Neural cell (in vitro differentiated cells): ENCODE data around the gene HACD3. TPM values are rescaled to one million over a fixed set of nuclear protein-coding genes. Genes with fewer than 3 reads are reported as not detected.
A peak's percentile ranks its signal among the peaks of the same experiment; 100 is the strongest.

Source experiments
- H2AFZ ChIP-seq: fragments of 200-600, 300-800 bp; sonication (generic), shearing (Covaris generic); 2 replicates; pipeline ENCODE4 v1.6.0; 2014; ENCODE audit warnings: low read depth, mild to moderate bottlenecking, antibody characterized with exemption, low read length, moderate library complexity
- H3F3A ChIP-seq: fragments of 200-600 bp; shearing (Covaris generic); 2 replicates; pipeline ENCODE4 v1.6.1; 2016; ENCODE audit warnings: mild to moderate bottlenecking, moderate library complexity, mixed read lengths, antibody characterized with exemption, low read length; ENCODE audit not compliant: insufficient read depth, poor library complexity, severe bottlenecking
- H3K27ac ChIP-seq: fragments of 200-600, 300-800 bp; sonication (generic), shearing (Covaris generic); 2 replicates; pipeline ENCODE4 v1.5.1; 2014; ENCODE audit warnings: mild to moderate bottlenecking, low read length, moderate library complexity
- H3K27me3 ChIP-seq: fragments of 300-800, 200-600 bp; sonication (generic), shearing (Covaris generic); 2 replicates; pipeline ENCODE4 v1.6.0; 2014; ENCODE audit warnings: mild to moderate bottlenecking, low read depth, low read length, moderate library complexity; ENCODE audit not compliant: insufficient read depth
- H3K36me3 ChIP-seq: fragments of 300-800, 200-600 bp; sonication (generic), shearing (Covaris generic); 2 replicates; pipeline ENCODE4 v1.5.1; 2014; ENCODE audit warnings: mild to moderate bottlenecking, antibody characterized with exemption, low read length, moderate library complexity; ENCODE audit not compliant: insufficient read depth
- H3K4me2 ChIP-seq: fragments of 300-800, 200-600 bp; sonication (generic), shearing (Covaris generic); 2 replicates; pipeline ENCODE4 v1.6.0; 2014; ENCODE audit warnings: mild to moderate bottlenecking, low read length
- H3K4me3 ChIP-seq: fragments of 300-800, 200-600 bp; sonication (generic), shearing (Covaris generic); 2 replicates; pipeline ENCODE4 v1.5.1; 2014; ENCODE audit warnings: mild to moderate bottlenecking, low read length, moderate library complexity
- H3K79me2 ChIP-seq: fragments of 200-600 bp; shearing (Covaris generic); replicated peaks from 2 replicates; pipeline ENCODE4 v1.6.0; 2014; ENCODE audit warnings: mild to moderate bottlenecking, low read length, moderate library complexity; ENCODE audit not compliant: insufficient read depth
- H3K9ac ChIP-seq: fragments of 300-800, 200-600 bp; sonication (generic), shearing (Covaris generic); 2 replicates; pipeline ENCODE4 v1.6.1; 2016; ENCODE audit warnings: mild to moderate bottlenecking, low read length, mixed read lengths
- H3K9me2 ChIP-seq: fragments of 200-600 bp; shearing (Covaris generic); 2 replicates; pipeline ENCODE4 v1.6.1; 2016; ENCODE audit warnings: mild to moderate bottlenecking, low read length, mixed read lengths; ENCODE audit not compliant: insufficient read depth
- H3K9me3 ChIP-seq: fragments of 200-600, 300-800 bp; sonication (generic), shearing (Covaris generic); 2 replicates; pipeline ENCODE4 v1.6.1; 2016; ENCODE audit warnings: mild to moderate bottlenecking, mixed run types, low read length, moderate library complexity, mixed read lengths
- H4K20me1 ChIP-seq: fragments of 200-600 bp; shearing (Covaris generic); 2 replicates; pipeline ENCODE4 v1.6.1; 2016; ENCODE audit warnings: mild to moderate bottlenecking, mixed run types; ENCODE audit not compliant: insufficient read depth
- CTCF ChIP-seq: fragments of 450-650 bp; IDR thresholded peaks from 2 replicates; pipeline ENCODE4 v1.5.1; 2014; ENCODE audit warnings: antibody characterized with exemption, mild to moderate bottlenecking, moderate library complexity; ENCODE audit not compliant: poor library complexity, severe bottlenecking
- EP300 ChIP-seq: fragments of 450-650 bp; conservative IDR thresholded peaks from 2 replicates; pipeline ENCODE4 v1.6.1; 2014; ENCODE audit warnings: antibody characterized with exemption, mild to moderate bottlenecking, moderate library complexity; ENCODE audit not compliant: poor library complexity, severe bottlenecking
- EZH2 ChIP-seq: fragments of 200-600, 300-800 bp; shearing (Covaris generic), sonication (generic); IDR thresholded peaks from 2 replicates; pipeline ENCODE4 v1.6.1; 2014; ENCODE audit warnings: antibody characterized with exemption, low read length, borderline replicate concordance, mild to moderate bottlenecking; ENCODE audit not compliant: insufficient read depth, poor library complexity, severe bottlenecking
- MXI1 ChIP-seq: fragments of 450-650 bp; conservative IDR thresholded peaks from 2 replicates; pipeline ENCODE4 v1.6.1; 2014; ENCODE audit warnings: antibody characterized with exemption, mild to moderate bottlenecking; ENCODE audit not compliant: poor library complexity, severe bottlenecking
- POLR2AphosphoS5 ChIP-seq: IDR thresholded peaks from 2 replicates; pipeline ENCODE4 v1.6.1; 2012
- RAD21 ChIP-seq: fragments of 450-650 bp; conservative IDR thresholded peaks from 2 replicates; pipeline ENCODE4 v1.6.1; 2014; ENCODE audit warnings: antibody characterized with exemption, mild to moderate bottlenecking, moderate library complexity
- REST ChIP-seq: IDR thresholded peaks from 2 replicates; pipeline ENCODE4 v1.6.1; 2012; ENCODE audit warnings: borderline replicate concordance
- SMC3 ChIP-seq: fragments of 450-650 bp; conservative IDR thresholded peaks from 2 replicates; pipeline ENCODE4 v1.6.1; 2014; ENCODE audit warnings: antibody characterized with exemption, mild to moderate bottlenecking, moderate library complexity; ENCODE audit not compliant: poor library complexity
- TAF1 ChIP-seq: IDR thresholded peaks from 2 replicates; pipeline ENCODE4 v1.6.1; 2012; ENCODE audit warnings: low read depth
- polyA plus RNA-seq: library from polyadenylated mRNA; depleted of rRNA; stranded (reverse); fragments of >200 nt; gene quantifications from 2 replicates; pipeline ENCODE4 v1.2.3, GENCODE V29; 2014

The HACD3 gene
- polyA plus RNA-seq, 1 donor from 2014 or later = 177 TPM

DNA sequence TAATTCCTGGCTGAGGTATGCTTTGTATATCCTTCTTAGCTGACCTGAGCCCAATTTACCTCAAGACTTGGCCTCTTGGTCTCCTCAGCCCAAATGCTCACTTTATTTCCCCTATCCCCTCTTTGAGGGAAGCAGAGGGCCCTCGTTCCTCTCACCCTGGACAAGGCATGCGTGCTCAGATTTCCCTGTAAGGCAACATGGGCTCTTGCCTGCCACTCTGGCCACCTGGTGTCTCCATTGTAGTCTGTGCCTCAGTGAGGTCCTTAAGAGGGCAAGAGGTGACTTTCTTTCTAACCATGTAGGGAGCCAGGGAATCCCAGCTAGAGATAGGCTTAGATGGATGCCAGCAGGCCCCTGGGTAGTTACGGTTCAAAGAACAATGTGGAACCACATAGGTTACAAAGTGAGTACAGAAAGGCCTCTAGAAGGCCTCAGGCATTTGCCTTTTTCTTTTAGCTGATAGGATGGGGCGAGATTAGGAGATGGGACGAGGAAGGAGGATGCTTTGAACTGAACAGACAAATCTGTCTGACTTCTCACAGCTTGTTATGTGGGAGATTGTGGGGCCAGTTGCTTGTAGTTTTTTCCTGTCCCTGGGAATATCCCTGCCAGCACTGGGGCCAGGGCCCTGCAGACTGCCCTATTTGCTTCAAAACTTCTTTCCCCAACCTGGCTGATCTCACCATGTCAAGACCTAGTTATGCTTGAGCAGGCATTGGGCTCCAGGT is 81.8 kb downstream of the HACD3 start:
- Histone ChIP-seq H2AFZ (peak overlapping the region; percentile 99), H3K4me3 (peak overlapping the region; percentile 86)

GRCh38 chr15:65612616-65612946 is 82.3 kb downstream of the HACD3 start:
- TF ChIP-seq EZH2 (no peak), MXI1 (no peak), CTCF (no peak), POLR2AphosphoS5 (no peak)
- no peaks in the 10 kb centered on the region for H3K9me3 ChIP-seq
- H3K4me3 ChIP-seq = no peak overlapping the region
- no peak overlapping the region for H3K4me2 ChIP-seq
- no peaks in the 10 kb centered on the region for H3K9me2 ChIP-seq
- H3K9ac ChIP-seq = no peak overlapping the region
- H3K36me3 ChIP-seq = no peaks in the 10 kb centered on the region
- peaks cover 2% of the 10 kb centered on the region for H3K79me2 ChIP-seq
- no peaks in the 10 kb centered on the region for H3K27me3 ChIP-seq
- H3F3A ChIP-seq = no peaks in the 10 kb centered on the region
- H2AFZ ChIP-seq = no peak overlapping the region
- no peaks in the 10 kb centered on the region for H4K20me1 ChIP-seq
- no peak overlapping the region for H3K27ac ChIP-seq

More for the DNA sequence above, 81.8 kb downstream of the HACD3 start:
- Histone ChIP-seq H4K20me1 (no peaks in the 10 kb centered on the region), H3K36me3 (no peaks in the 10 kb centered on the region), H3K27ac (peak overlapping the region; percentile 47), H3K79me2 (peaks cover 4% of the 10 kb centered on the region), H3K27me3 (no peaks in the 10 kb centered on the region), H3K9me2 (no peaks in the 10 kb centered on the region), H3K9ac (peak overlapping the region; percentile 72), H3F3A (no peaks in the 10 kb centered on the region), H3K9me3 (no peaks in the 10 kb centered on the region), H3K4me2 (no peak overlapping the region)
- TF ChIP-seq CTCF (no peak), EP300 (no peak), TAF1 (no peak), MXI1 (no peak), SMC3 (no peak), RAD21 (no peak), POLR2AphosphoS5 (no peak), REST (no peak), EZH2 (no peak)
